Peyer's patch (tissue), 4 donors: ENCODE results near the gene KCNE4.

Experiments
- POLR2A ChIP-seq, 2 donors: fragments of 450-650 bp; IDR thresholded peaks; one replicate each; pipeline ENCODE4 v1.5.1; 2017; ENCODE audit warnings: antibody characterized with exemption in 2 of 2, mild to moderate bottlenecking in 2 of 2, moderate library complexity in 2 of 2
- TF ChIP-seq, protein P1 (sequence below), 6 experiments: fragments of 450-650 bp in 4 of 6; fragments of 200-600 bp in 2 of 6; sonication (generic) in 1 of 6; IDR thresholded peaks; one replicate each; pipeline ENCODE4 v1.5.1; 2017 to 2019; ENCODE audit warnings: antibody characterized with exemption in 6 of 6, mild to moderate bottlenecking in 3 of 6, moderate library complexity in 1 of 6

DNA sequence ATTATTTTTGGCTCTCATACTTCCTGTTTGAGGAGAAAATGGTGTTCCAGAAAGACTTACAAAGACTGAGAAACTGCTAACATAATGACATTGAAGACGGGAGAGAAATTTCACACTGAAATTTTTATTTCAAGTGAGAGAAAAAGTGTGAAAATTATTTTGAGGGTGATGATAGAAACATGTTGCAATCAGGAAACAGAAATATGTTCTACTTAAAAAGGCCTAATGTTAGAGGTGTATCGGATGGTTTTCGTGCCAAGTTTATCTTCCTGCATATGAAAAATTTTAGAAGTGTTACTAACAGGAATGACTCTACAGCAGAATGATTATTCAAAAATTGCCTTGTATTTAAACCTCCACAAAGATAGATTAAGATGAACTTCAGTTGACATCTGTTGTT lies 50.5 kb downstream of the KCNE4 start:
- TF ChIP-seq, protein P1, sequence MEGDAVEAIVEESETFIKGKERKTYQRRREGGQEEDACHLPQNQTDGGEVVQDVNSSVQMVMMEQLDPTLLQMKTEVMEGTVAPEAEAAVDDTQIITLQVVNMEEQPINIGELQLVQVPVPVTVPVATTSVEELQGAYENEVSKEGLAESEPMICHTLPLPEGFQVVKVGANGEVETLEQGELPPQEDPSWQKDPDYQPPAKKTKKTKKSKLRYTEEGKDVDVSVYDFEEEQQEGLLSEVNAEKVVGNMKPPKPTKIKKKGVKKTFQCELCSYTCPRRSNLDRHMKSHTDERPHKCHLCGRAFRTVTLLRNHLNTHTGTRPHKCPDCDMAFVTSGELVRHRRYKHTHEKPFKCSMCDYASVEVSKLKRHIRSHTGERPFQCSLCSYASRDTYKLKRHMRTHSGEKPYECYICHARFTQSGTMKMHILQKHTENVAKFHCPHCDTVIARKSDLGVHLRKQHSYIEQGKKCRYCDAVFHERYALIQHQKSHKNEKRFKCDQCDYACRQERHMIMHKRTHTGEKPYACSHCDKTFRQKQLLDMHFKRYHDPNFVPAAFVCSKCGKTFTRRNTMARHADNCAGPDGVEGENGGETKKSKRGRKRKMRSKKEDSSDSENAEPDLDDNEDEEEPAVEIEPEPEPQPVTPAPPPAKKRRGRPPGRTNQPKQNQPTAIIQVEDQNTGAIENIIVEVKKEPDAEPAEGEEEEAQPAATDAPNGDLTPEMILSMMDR (IDR thresholded peaks at IDR 0.05), result no peak
- TF ChIP-seq POLR2A (IDR thresholded peaks at IDR 0.05), result no peak
